ENCODE measurements around the gene CERK.

DNA sequence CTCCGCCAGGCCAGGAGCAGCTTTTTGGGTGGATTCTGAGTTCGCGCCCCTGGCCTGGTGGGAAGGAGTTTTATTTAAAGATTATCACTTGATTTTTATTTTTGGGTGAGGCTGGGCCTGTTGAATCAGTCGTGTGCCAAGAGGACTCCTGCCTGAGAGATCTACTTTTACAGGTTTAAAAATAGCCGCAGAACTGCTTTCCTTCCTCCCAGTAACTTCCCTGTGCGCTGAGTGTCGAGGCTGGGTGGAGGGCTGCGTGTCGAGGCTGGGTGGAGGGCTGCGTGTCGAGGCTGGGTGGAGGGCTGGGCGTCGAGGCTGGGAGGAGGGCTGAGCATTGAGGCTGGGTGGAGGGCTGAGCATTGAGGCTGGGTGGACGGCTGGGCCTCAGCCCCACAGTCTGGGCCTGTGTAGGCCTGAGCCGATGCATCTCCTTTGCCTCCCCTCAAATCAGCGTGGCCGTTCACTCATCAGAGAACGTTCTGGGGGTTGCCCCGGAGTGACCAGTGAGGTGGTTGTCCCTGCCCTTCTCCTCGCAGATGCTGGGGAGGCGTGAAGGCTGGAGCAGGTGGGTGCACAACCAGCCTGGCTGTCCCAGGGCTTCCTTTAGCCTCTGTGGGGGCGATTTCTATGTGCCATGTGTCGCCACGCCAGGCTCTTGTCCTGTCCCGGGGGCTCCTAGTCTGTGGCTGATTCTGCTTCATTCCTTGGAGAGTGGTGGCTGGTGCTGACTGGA, 87.8 kb downstream of the CERK start:
- TF ChIP-seq EZH2 (optimal IDR thresholded peaks at IDR 0.05; ENCODE audit: low read depth, low read length): no peak
- TF ChIP-seq, protein P1, sequence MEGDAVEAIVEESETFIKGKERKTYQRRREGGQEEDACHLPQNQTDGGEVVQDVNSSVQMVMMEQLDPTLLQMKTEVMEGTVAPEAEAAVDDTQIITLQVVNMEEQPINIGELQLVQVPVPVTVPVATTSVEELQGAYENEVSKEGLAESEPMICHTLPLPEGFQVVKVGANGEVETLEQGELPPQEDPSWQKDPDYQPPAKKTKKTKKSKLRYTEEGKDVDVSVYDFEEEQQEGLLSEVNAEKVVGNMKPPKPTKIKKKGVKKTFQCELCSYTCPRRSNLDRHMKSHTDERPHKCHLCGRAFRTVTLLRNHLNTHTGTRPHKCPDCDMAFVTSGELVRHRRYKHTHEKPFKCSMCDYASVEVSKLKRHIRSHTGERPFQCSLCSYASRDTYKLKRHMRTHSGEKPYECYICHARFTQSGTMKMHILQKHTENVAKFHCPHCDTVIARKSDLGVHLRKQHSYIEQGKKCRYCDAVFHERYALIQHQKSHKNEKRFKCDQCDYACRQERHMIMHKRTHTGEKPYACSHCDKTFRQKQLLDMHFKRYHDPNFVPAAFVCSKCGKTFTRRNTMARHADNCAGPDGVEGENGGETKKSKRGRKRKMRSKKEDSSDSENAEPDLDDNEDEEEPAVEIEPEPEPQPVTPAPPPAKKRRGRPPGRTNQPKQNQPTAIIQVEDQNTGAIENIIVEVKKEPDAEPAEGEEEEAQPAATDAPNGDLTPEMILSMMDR (IDR thresholded peaks at IDR 0.05; ENCODE audit: low read length): no peak
- no peak for TF ChIP-seq EZH2phosphoT487 (IDR thresholded peaks at IDR 0.05; ENCODE audit: low read length)
